Iris pigment epithelial cell (primary cell): Measurements from ENCODE around the gene GMFB.

ENCODE experiments used
- DNase-seq: peaks from one replicate; pipeline ENCODE4 v3.0.0-alpha.2; 2011; ENCODE audit warnings: low read depth

GMFB gene

GRCh38 chr14:54425537-54426274, 63.1 kb downstream of the GMFB start:
- no peak for DNase-seq

- DNase-seq = no peak
These were observed 63.7 kb downstream of the GMFB start for GRCh38 chr14:54425068-54425467.
